AG10803 (cell line): Measurements from ENCODE around the gene KRTAP13-2.
A peak's percentile ranks its signal among the peaks of the same experiment; 100 is the strongest.

ENCODE experiments used
- DNase-seq: peaks from one replicate; pipeline ENCODE4 v3.0.0; 2010; ENCODE audit warnings: low read depth
- H3K4me3 ChIP-seq: 2 replicates; pipeline ENCODE4 v1.5.1; 2011; ENCODE audit warnings: mild to moderate bottlenecking, low read length, control low read depth
- TF ChIP-seq, protein P1 (sequence below): conservative IDR thresholded peaks from 2 replicates; pipeline ENCODE4 v1.5.1; 2011; ENCODE audit warnings: mild to moderate bottlenecking, low read length, control low read depth, inconsistent platforms

The KRTAP13-2 gene

DNA sequence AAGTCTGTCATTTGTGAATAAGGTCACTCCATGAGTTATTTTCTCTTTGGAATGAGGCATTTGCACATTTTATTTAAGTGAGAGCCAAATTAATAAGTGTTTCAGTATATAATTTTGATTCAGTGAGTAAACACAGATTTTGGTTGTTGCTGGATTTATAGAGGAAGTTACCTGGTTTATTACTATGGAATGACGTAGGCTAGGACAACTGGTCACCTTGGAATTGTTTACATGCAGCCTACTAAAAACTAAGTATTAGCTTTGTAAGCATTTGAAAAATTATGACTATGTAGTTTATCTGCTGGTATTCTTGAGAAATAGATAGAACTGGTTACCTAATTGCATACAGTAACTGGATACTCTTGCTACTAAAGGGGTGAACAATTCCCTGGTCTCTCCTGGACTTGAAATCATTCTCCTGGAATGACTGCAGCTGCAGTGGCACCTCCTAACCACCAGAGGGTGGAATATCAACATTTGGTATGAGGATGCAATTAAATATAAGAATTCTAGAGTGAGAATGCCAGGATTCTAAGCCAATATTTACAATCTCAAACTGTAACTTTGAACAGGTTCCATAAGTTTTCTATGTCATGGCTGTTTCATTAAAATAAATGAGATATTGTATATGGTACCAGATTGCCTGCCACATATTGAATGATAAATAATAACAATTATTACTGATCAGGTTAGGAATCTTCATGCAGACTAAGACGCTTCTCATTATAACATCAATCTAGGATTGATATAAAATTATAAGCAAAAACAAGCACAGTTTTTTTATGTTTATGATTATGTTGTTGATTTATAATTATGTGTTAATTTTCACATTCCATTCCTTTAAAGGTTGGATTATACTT, 31.1 kb downstream of the KRTAP13-2 start:
- H3K4me3 ChIP-seq = no peak overlapping the region
- DNase-seq = peak; percentile 20
- TF ChIP-seq, protein P1, sequence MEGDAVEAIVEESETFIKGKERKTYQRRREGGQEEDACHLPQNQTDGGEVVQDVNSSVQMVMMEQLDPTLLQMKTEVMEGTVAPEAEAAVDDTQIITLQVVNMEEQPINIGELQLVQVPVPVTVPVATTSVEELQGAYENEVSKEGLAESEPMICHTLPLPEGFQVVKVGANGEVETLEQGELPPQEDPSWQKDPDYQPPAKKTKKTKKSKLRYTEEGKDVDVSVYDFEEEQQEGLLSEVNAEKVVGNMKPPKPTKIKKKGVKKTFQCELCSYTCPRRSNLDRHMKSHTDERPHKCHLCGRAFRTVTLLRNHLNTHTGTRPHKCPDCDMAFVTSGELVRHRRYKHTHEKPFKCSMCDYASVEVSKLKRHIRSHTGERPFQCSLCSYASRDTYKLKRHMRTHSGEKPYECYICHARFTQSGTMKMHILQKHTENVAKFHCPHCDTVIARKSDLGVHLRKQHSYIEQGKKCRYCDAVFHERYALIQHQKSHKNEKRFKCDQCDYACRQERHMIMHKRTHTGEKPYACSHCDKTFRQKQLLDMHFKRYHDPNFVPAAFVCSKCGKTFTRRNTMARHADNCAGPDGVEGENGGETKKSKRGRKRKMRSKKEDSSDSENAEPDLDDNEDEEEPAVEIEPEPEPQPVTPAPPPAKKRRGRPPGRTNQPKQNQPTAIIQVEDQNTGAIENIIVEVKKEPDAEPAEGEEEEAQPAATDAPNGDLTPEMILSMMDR = peak; percentile 64

DNA sequence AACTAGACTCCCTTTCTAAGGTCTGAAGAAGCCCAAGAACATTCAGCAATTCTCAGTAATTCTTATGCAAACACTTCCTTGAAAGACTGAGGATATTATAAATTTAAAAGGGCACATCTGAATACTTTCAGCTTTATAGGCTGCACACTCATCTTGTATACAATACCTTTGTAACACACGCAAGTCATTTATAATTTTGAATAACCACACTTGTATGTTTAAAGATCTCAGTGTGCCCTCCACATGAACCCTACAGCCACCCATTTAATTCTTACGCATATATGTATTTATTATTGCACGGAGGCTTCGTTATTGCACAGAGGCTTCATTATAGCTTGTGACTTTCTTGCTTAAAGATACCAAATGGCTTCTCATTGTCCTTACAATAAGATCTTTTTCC, 33.4 kb downstream of the KRTAP13-2 start:
- DNase-seq = no peak
- TF ChIP-seq, protein P1 = no peak
- H3K4me3 ChIP-seq = no peak overlapping the region

DNA sequence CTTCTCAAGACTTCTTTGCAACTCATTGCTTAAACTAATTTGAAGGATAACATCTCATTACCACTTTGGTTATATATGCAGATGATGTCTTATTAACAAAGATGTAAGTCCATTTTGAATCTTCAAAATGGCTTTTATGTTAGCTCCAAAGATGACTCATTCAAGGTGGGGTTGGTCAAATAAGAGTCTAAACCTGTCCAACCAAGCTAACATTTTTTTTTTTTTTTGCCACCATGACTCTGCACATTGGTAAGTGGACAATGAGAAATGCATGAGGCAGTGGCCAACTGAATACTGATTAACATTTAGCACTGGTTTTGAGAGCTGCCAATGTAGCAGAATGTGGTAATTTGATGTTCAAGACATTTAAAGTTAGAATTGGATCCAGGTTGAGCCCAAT, 34.3 kb downstream of the KRTAP13-2 start:
- H3K4me3 ChIP-seq = no peak overlapping the region
- no peak for DNase-seq
- TF ChIP-seq, protein P1 = no peak

DNA sequence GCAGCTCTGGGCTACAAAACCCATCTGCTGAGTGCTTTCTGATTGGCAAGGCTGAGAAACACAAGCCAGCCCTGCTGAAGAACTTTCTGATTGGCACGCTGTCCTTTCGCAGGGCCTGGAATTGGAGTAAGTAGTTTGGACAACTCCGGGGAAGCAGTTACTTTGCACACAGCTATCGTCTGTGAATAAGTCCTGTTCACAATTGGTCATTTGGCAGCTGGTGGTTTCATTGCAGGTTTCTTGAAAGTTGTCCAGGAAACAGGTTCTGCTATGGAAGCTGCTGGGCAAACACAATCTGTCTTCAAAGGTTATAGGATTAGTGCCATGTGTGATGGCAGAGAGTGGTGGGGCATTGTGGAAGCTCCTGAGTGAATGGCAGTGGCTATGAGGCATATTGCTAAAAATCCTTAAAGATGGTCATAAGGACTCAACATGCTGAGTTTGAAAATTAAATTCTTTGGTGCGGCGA, 34.8 kb downstream of the KRTAP13-2 start, which contains the start of gene KRTAP27-1:
Gene KRTAP27-1 (minus strand): TSS at position 419 of the 469 bp plus-strand sequence. CDS start 26 bp downstream, at position 393.
- no peak for DNase-seq
- TF ChIP-seq, protein P1 = no peak

DNA sequence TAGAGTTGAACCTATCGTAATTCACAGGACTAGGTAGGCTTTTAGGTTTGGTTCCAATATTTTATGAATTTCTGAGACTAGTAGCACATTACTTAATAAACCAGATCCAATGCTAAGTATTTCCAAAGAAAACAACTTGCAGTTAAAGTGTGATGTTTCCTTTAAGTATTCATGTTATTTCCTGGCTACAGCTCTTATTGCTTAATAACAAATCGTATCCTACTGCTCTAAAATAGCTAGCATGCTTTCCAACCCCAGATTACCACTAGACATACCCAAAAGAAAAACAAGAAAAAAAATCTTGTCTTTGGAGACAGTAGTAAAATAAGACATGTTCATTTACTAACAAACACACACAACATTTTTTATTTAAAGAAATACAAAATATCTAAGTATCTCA, 35.5 kb downstream of the KRTAP13-2 start:
- no peak overlapping the region for H3K4me3 ChIP-seq
- peak; percentile 15 for DNase-seq
- TF ChIP-seq, protein P1 = no peak

More for the DNA sequence above, 34.8 kb downstream of the KRTAP13-2 start, which contains the start of gene KRTAP27-1:
- no peak within 1 kb of the TSS for H3K4me3 ChIP-seq

DNA sequence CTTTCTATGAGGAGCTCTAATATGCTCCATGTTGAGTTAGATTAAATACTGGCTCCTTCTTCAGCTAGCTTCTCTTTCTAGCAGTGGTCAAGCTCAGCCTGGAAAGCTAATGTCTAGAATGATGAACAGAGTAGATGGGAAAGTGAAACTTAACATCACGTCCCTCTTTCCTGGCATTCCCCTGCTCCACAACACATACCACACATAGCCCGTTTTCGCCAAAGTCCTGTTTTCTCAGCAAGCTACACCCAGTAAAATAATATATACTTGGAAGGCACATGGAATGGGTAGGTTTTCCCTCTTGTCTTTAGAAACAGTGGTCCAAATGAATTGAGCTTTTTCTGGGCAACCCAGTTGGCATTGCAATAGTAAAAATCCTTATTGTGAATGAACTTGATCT, 38.3 kb downstream of the KRTAP13-2 start:
- TF ChIP-seq, protein P1 = no peak
- H3K4me3 ChIP-seq = no peak overlapping the region
- no peak for DNase-seq

DNA sequence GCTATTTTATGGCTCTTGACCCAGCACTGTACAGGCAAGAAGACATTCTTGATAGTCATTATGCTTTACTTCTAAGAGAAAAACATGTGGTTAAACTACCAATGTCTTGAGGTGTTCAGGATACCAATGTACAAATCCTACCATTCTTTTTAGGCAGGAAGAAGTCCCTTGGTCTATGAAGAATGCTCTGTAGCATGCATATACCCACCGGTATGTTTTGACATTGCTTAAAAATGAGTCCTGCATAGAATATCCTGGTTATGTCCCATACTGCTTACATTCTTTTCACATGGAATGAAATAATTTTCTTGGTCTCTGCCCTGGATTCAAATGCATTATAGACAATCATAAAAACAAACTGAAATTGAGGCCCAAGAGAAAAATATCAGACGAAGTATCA, 39.4 kb downstream of the KRTAP13-2 start:
- TF ChIP-seq, protein P1 = no peak
- H3K4me3 ChIP-seq = no peak overlapping the region
- DNase-seq = no peak
